HG03442 (cell line): Measurements from ENCODE around the gene ZIC5.
A peak's percentile ranks its signal among the peaks of the same experiment; 100 is the strongest.

Experiments
- ATAC-seq: cut with Tn5 transposase; IDR thresholded peaks from one replicate; pipeline ENCODE4 v1.9.1; 2021; ENCODE audit warnings: mild to moderate bottlenecking, moderate library complexity; ENCODE audit not compliant: unreplicated experiment

ZIC5 gene

DNA sequence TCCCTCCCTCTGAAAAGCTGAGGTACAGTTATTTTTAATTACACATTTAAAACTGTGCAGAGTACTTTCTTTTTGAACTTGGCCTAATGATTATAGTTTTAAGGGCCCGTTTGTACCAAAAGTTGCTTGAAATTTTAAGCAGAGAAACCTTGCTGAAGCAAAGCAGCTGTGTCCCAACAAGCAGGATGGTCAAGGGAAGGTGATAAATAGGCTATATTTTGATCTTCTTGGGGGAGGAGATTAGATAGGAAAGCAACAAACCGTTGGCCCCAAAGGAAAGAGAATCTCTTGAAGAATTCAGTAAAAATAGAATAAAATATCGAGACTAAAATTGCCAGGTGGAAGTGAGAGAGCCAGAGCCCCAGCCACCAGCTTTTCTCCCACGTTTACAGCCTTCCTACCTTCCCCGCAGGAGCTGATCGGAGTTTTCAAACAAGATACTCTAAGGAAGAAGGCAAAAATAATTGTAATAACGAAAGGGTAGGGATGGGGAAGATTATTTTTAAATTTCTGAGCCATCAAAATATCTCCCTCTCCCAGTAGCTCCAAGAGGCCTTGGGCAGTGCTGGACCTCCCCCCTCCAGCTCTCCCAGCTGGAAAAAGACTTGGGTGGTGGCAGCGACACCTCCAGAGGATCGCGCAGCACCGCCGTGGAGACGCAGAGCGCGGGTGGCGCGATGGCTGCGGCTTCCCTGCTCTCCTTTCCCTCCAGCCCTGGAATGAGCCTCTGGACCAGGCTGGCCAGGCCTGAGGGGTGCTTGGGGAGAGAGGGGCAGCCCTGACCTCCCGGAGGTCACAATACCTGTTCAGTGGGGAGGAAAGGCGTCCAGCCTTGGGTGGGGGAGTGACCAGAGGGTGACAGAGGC lies 15.8 kb upstream of the ZIC5 start:
- ATAC-seq: no peak

- no peak for ATAC-seq
Observed at GRCh38 chr13:99986741-99987140, 15.2 kb upstream of the ZIC5 start.

GRCh38 chr13:99985886-99986527 lies 14.4 kb upstream of the ZIC5 start:
- no peak for ATAC-seq

GRCh38 chr13:99985241-99985874 lies 13.8 kb upstream of the ZIC5 start:
- ATAC-seq: no peak

DNA sequence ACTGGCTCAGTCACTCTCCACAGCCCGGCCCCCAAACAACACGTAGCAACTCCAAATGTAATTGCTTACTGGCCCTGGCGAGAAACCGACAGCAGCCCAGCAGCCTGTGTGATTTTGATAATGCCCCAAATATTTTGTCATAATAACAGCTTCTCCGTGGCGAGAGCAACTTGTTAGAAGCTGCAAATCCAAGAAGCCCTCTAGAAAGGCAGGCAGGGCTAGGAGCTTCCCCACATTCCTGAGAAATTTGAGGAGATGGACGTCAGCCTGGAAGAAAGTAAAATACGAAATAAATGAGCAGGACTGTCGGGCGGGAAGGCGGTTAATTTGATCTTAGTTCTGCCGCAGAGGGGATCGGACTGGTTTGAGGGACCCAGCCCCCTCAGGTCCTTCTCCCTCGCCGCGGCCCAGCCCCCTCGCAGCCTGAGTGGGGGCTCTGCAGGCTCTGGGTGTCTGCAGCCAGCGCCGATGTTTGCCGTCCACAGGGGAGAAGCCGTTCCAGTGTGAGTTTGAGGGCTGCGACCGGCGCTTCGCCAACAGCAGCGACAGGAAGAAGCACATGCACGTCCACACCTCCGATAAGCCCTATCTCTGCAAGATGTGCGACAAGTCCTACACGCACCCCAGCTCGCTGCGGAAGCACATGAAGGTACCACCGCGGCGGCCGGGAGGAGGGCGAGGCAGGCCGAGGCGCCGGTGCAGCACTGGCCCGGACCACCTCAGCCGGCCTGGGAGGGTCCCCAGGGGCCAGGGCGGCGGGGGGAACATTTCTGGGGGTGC lies 13.1 kb upstream of the ZIC5 start:
- no peak for ATAC-seq

GRCh38 chr13:99983499-99984401 lies 12.2 kb upstream of the ZIC5 start:
- no peak for ATAC-seq

DNA sequence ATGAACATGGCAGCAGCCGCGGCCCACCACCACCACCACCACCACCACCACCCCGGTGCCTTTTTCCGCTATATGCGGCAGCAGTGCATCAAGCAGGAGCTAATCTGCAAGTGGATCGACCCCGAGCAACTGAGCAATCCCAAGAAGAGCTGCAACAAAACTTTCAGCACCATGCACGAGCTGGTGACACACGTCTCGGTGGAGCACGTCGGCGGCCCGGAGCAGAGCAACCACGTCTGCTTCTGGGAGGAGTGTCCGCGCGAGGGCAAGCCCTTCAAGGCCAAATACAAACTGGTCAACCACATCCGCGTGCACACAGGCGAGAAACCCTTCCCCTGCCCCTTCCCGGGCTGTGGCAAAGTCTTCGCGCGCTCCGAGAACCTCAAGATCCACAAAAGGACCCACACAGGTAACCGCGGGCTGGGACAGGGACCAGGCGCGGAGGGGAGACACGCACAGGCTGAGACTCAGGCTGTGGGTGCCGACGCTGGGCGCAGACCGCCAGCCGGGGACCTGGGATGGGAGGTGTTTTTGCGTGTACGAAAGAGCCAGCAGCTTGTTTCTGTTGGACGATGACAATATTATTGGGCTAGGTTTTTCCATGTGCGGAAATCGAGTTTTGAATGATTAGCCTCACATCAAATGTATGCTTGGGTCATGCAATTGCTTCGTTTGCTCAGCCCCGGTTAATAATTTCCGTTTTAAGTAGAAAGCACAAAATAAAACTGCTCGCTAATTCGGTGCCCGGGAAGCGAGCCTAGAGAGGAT lies 11.3 kb upstream of the ZIC5 start:
- ATAC-seq: no peak

DNA sequence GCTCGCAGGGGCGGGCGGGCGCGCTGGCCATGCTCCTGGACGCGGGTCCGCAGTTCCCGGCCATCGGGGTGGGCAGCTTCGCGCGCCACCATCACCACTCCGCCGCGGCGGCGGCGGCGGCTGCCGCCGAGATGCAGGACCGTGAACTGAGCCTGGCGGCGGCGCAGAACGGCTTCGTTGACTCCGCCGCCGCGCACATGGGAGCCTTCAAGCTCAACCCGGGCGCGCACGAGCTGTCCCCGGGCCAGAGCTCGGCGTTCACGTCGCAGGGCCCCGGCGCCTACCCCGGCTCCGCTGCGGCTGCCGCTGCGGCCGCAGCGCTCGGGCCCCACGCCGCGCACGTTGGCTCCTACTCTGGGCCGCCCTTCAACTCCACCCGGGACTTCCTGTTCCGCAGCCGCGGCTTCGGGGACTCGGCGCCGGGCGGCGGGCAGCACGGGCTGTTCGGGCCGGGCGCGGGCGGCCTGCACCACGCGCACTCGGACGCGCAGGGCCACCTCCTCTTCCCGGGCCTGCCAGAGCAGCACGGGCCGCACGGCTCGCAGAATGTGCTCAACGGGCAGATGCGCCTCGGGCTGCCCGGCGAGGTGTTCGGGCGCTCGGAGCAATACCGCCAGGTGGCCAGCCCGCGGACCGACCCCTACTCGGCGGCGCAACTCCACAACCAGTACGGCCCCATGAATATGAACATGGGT lies 10.6 kb upstream of the ZIC5 start:
- ATAC-seq: no peak

DNA sequence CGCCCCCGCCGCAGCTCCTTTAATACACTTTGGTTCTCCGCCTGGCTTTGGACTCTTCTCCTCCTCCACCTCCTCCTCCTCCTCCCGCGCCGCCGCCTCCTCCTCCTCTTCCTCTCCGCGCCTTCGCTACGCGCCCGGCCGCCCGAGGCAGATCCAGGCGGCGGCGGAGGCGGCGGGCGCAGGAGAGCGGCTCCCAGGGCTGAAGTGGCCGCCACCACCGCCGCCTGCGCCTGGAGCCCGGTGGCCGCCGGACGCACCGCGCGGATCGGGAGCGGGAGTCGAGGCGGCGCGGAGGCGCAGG lies 10.1 kb upstream of the ZIC5 start, which contains the start of gene ZIC2:
TSS of gene ZIC2 (plus strand) at position 50 of the 301 bp plus-strand sequence. CDS start 281 bp downstream, outside the sequence.
- ATAC-seq: no peak

- ATAC-seq: no peak
Observed at GRCh38 chr13:99980824-99981734, 9.5 kb upstream of the ZIC5 start.

GRCh38 chr13:99980201-99980823 lies 8.7 kb upstream of the ZIC5 start:
- peak; percentile 45 for ATAC-seq

DNA sequence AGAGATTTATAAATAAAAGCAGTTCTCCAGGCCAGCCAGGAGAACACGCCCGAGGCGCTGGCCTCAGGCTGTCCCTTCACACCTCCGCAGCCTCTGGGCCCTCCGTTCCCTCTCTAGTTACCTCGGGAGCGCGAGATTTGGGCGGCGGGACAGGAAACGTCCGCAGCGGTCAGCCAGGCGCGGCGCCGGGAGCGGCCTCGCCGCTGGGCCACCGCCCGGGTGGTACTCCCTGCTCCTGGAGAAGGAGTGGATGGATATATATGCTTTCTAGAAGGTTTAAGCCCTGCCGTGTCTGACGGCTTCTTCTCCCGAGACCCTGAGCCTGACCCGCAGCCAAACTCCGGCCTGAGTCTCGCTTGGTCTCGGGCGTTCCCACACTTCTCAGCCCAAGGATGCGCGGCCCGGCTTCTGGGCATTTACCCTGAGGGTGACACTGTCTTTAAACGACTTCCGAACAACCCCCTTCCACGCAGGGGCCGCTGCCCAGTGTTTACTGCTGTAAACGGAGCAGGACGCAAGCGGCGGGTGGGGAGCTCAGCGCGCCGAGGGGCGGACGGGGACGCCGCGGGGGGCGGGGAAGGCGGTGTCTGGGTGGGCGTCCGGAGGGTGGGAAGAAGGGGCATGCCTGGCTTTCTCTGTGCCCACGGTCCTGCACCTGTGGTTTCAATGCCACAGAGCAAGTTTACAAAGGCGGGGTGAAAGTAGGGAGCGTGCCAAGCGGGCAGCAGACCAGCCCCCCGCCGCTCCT lies 8.1 kb upstream of the ZIC5 start:
- no peak for ATAC-seq

DNA sequence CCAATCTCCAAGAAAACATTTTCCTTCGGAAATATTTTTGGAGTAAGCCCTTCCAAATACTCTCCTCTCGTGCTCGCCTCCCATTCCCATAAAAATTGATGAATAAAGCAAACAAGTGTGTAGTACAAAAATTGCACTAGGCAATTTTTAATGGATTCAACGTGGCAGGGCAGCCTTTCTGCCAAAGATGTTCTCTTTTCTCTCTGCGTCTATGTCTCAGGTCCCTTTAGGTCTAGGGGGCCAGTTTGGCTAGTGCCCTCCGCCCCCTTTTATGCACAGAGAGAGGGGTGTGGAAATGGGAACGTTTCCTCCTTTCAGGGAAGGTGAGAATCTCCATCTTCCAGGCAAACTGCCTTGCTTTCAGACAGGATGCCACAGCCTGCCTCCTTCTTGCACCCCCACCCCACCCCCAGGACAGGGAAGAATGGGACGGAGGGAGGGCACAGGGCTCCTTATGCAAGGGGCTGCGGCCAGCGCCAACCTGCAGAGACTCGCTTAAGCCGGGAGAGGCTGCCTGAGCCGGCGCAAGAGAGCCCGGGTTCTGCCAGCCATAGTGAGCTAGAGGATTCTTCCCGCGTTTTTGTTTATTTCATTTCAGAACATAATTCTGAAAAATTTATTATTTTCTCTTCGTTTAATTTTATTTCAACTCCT lies 7.4 kb upstream of the ZIC5 start:
- no peak for ATAC-seq

DNA sequence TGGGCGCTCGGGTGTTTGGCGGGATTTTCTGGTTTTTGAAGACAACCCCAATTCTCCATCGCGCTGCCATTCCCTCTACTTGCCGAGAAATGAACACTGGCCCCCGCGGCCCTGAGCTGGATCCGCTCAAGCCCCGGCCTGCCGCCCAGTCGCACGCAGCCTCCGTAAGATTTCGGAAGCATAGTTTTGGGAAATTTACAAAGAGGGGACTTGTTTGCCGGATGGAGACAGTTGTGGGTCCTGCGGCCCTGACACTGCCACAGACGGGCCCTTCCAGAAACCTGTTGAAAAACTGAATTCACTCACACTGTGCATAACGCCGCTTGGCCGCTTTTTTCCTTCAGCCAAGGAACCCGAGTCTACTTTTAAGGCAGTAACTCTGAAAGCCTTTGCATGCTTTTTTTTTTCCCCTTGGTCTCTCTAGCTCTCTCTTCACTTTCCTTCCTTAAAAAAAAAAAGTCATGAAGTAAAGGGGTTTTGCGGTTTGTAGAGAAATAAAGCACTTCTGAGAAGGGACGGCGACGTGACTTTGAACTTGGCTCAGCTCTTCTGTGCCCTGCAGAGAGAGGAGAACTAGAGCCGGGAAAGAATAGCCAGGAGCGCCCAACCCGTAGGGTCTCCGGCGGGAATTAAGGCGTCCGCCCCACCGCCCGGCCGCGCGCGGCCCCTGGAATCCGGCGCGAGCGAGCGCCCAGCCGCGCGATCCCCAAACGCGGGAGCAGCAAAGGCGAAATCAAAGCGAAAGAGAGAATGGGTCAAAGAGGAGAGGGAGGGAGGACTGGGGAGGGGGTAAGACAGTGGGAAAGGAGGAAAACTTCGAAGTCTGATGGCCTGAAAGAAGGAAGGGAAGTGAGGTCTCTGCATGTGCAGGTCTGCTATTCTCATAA lies 6.6 kb upstream of the ZIC5 start:
- ATAC-seq: no peak

DNA sequence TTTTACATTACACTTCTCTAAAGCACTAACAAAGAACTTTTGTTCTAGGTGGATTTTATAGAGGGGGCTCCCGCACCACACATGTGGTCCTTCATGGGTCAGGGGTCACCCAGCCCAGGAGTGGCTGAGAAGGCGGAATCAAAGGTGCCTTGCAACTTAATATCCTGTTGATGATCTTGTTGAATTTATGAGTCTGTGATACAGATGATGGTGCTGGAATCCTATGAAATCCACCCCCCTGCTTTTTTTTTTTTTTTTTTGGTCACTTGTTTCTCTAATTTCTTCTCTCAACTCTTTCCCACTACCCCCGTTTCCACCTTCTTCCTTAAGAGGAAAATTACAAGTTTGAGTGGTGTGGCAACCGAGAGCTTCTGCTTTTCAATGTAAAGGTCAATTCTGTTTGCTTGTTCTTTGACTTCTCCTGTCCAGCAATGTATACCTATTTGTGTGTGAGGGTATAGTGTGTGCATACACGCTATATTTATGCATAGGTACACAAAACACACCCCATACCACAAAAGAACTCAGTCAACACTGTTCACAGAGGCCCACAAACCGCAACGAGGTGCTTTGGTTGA lies 5.9 kb upstream of the ZIC5 start:
- ATAC-seq: no peak
